ENCODE results near the gene SACS.
"Not testable (repeated sequence)": the region's sequence is repeated elsewhere in the genome, so short reads cannot be mapped to it uniquely, and the experiment has no call there.

The SACS gene

DNA sequence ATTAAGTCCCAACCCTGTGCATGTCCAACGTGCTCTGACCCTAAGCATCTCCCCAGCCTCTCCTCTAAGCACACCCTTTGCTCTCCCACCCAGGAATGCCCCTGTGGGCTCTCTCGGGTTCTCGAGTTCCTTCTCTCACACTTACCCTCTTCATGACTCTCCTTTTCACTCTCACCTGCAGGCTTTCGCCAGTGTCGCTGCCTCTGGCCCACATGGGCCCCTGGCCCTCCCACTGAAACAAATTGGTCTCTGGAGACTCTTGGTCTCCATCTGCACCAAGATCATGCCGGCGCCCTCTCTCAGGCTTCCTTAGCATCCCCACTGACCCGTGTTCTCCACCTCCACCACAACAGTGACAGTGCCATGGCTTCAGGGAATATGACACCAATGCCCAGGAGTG is 19.6 kb upstream of the SACS start:
- no peak for DNase-seq (ENCODE audit: low spot score)

DNA sequence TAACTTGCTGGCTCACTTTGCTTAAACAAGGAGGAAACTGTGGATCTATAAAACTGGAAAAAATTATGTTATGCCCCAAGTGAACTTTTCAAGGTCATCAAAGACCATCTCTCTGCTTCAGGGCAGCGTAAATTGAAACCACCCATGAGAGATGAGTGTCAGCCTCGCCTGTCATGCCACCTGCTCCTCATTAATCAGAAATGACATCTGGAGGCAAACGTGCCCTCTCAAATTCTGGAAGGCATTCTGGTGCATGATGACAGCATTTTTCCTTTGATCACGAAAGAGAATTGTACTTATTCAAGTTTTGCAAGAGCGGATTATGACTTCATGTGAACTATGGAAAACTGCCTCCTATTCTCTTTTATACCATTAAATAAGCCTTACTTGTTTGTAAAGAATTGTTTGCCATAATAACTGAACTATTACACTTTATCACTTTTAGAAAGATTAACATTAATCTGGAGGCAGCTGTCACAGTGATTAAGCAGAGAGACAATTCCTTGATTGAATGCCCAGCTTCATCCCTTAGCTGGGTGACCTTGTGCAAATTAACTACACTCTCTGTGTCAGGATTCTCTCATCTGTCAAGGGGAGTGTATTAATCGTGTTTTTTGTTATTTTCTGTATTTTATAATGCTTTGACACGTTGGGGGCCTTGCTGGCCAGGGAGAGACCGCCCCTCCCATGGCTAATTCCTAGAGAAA is 17.0 kb upstream of the SACS start:
- no peak for DNase-seq (ENCODE audit: low spot score)

GRCh38 chr13:23449398-23450162 is 16.1 kb upstream of the SACS start:
- no peak for DNase-seq (ENCODE audit: low spot score)

DNA sequence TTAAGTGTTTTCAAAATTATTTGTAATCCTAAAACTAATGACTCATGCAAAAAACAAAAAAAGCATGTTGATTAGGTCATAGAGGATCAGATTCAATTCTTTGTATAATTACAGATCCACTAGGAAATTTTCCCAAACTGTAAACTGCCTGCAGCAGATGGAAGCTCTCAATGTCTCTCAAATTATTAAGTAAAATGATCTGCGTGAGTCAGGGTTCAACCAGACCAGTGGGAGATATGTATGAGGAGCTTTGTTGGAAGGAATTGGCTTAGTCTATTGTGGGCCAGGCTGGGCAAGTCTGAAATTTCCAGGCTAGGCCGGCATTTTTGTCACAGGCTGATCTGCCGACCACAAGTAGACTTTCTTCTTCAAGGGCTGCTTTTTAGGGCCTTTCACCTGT is 14.4 kb upstream of the SACS start:
- no peak for DNase-seq (ENCODE audit: low spot score)

DNA sequence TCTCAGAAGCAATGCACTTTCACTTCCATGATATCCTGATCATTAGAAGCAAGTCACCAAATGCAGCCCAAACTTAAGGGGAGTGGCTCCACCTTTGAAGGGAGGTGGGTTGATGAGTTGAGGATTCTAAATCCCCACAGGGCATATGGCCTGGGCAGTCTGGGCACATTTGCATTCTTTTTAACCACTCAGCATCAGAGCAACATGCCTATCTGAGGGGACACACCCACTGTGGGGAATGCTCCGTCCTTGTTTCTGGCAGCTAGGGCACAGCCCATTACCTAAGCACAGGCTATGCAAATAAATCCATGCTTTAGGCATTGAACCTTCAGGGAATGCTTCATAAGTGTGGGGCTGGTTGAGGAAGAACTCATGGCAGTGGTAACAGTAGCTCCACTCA is 12.3 kb upstream of the SACS start:
- DNase-seq (ENCODE audit: low spot score), result no peak

- DNase-seq (ENCODE audit: low spot score), result no peak
Observed at GRCh38 chr13:23443878-23444277, 10.4 kb upstream of the SACS start.

- no peak for DNase-seq (ENCODE audit: low spot score)
Observed at GRCh38 chr13:23443110-23443509, 9.6 kb upstream of the SACS start.

DNA sequence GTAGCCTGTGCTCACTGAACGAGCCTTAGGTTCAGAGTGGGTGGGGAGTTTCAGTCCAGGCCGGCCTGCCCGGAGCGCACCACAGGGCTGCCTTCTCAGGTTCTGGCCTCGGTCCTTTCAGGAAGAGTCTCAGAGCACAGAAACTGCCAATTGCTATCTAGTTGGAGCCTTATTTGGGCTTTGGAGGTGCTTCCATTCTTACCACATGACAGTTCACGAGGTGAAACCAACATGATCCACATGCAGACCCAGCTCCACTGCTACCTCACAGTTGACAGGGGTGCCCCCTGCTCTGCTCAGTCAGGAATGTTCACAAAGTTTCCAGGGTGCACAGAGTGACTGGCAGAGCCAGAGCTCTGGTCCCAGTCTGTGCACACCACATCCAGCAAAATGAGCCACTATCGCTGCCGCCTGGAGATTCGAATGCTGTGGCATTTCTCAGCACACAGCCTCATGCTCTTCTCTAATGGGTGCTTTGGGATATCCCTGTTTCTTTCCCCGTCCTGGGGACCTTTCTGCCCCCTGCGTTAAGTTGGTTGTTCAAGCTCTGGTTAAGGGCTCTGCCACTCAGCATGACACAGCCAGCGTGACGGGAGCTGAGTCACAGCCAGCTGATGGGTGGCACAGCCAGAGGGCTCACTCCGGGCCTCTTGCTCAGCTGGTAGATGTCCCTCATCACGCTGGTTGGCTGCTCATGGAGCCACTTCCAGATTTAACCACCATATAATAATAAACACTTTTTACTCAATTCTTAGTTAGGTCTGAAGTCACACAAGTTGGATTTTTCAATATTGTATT is 7.5 kb upstream of the SACS start:
- no peak for DNase-seq (ENCODE audit: low spot score)

DNA sequence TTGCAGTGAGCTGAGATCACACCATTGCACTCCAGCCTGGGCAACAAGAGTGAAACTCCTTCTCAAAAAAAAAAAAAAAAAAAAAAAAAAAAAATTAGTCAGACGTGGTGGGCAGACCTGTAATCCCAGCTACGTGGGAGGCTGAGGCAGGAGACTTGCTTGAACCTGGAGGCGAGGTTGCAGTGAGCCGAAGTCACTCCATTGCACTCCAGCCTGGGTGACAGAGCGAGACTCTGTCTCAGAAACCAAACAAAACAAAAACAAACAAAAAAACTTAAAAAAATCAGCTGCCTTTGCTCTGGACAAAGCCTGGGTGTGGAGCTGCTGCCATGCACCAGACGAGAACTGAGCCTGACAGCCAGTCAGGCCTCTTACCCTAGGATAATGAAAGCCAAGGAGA is 6.8 kb upstream of the SACS start:
- DNase-seq (ENCODE audit: low spot score), result not testable (repeated sequence)

GRCh38 chr13:23437916-23438315 is 4.4 kb upstream of the SACS start:
- no peak for DNase-seq (ENCODE audit: low spot score)

DNA sequence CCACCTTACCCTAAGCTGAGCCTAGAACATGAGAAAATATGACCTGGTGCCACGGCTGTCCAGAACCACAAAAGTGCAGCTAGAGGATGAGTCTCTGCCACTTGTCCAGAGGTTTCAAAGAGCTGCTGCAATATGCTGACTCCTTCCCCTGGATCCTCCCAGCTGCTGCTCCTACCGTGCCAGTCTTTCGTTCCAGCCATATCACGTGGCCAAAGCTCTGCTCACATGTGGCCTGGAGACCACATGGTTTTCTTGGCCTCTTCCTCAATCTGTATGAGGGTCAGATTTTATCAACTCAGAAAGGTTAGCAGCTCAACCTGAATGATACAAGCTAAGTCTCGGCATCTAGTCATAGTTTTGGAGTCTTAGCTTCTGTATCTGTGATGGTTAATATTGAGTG is 3.2 kb upstream of the SACS start:
- no peak for DNase-seq (ENCODE audit: low spot score)

- no peak for DNase-seq (ENCODE audit: low spot score)
Observed at GRCh38 chr13:23434491-23434890, 989 bp upstream of the SACS start.

DNA sequence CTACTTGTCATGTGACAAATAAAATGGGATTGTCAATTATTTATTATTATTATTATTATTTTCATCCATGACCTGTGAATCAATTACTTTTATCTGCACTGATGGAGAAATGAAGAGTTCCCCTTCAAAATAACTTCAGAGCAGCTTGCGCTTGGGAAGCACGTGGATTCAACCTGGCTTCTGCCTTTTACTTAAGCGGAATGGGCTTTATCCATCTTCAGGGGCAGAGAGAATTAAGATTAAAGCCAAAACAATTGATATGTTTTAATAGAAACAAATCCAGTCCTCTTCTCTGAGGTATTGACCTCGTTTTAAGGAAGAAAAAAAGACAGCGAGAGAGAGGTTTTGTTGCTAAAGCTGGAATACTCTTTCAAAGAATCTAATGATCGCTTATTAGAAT is 876 bp downstream of the SACS start:
- DNase-seq (ENCODE audit: low spot score), result no peak

- DNase-seq (ENCODE audit: low spot score), result no peak
Observed at GRCh38 chr13:23430664-23431063, 2.8 kb downstream of the SACS start.

GRCh38 chr13:23427881-23428528 is 5.5 kb downstream of the SACS start:
- DNase-seq (ENCODE audit: low spot score), result no peak

GRCh38 chr13:23427342-23427843 is 6.1 kb downstream of the SACS start:
- DNase-seq (ENCODE audit: low spot score), result no peak

DNA sequence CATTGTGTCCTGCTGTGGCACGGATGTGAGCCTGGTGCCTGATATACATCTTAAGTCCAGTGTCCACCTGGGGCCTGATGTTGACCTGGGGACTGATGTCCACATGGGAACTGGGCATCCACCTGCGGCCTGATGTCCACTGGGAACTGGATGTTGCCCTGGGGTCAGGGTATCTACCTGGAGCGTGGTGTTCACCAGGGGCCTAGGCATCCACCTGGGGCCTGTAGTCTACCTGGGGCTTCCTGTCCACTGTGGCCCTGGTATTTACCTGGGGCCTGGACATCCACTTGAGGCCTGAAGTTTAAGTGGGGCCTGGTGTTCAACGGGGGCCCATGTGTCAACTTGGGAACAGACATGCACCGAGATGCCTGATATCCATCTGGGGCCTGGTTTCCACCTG is 11.9 kb downstream of the SACS start:
- no peak for DNase-seq (ENCODE audit: low spot score)

GRCh38 chr13:23418776-23419683 is 14.5 kb downstream of the SACS start:
- no peak for DNase-seq (ENCODE audit: low spot score)

GRCh38 chr13:23414682-23415081 is 18.8 kb downstream of the SACS start:
- no peak for DNase-seq (ENCODE audit: low spot score)

DNA sequence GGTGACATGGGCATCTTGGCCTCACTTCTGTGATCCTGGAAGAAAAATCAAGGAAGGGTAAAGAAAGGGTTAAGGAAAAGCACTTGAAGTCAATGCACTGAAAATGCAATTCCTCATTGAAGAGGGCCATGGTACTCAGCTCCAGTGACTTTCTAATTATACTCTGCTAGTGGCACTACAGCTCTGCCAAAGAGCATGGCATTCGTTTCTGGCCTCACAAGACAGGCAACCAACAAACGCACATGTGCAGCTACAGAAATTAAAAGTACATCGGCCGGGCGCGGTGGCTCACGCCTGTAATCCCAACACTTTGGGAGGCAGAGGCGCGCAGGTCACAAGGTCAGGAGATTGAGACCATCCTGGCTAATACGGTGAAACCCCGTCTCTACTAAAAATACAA is 21.8 kb downstream of the SACS start:
- no peak for DNase-seq (ENCODE audit: low spot score)

DNA sequence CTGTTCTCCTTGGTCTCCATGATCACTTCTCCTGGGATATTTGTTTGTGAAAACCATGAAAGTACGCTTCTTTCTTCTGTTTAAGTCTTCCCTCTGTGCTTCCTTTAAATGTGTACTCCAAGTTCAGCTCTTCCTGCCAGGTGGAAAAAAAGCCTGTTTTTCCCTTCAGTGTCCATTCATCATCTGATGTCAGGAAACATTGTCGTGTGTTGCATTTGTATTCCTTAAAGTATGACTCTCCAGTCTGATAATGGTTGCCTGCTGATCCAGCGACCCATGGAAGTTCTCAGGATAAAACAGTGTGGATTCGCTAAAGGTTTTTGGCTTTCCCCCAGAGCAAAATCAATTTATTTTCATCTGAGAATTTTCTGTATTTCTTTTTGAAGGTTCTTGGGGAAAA is 22.3 kb downstream of the SACS start:
- no peak for DNase-seq (ENCODE audit: low spot score)

Data from globus pallidus (tissue), 1 donor.